Measurements from ENCODE around the gene BST1.

DNA sequence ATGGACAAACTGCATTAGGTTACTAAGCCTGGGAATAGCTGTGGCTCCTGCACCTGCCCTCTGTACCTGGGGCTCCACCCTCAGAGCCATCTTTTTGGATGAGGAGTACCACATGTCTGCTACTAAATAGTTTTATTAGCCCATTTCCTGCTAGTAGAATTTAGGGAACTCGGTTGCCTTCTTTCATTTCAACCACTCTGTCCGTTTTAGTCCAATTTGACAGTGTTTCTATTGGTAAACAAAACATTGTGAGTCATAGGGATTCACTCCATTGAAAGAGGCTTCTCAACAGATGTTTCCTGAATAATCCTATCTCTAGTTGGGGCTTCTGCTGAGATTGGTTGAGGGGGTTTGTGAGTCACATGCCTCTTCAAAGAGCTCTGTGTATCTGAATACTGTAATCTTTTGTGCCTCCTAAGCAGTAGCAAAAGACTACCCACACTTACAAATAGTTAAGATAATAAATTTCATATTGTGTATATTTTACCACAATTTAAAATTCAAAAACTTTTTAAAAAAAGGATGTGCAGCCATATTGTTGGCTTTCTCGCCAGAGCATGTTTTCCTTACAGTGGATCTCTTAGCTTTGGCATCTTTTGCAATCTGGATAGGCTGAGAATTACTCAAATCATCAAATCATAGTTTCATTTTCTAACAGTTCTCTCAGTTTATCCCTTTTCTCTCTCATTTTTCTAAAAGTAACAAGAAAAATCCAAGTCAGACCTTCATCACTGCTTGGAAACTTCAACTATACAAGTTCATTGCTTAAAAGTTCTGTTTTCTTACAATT, 11.3 kb upstream of the BST1 start:
- TF ChIP-seq, protein P1, sequence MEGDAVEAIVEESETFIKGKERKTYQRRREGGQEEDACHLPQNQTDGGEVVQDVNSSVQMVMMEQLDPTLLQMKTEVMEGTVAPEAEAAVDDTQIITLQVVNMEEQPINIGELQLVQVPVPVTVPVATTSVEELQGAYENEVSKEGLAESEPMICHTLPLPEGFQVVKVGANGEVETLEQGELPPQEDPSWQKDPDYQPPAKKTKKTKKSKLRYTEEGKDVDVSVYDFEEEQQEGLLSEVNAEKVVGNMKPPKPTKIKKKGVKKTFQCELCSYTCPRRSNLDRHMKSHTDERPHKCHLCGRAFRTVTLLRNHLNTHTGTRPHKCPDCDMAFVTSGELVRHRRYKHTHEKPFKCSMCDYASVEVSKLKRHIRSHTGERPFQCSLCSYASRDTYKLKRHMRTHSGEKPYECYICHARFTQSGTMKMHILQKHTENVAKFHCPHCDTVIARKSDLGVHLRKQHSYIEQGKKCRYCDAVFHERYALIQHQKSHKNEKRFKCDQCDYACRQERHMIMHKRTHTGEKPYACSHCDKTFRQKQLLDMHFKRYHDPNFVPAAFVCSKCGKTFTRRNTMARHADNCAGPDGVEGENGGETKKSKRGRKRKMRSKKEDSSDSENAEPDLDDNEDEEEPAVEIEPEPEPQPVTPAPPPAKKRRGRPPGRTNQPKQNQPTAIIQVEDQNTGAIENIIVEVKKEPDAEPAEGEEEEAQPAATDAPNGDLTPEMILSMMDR (IDR thresholded peaks at IDR 0.05): no peak
- TF ChIP-seq POLR2A (IDR thresholded peaks at IDR 0.05): no peak

Measured in lower leg skin (tissue), 3 donors.